H9 (cell line): Measurements from ENCODE around the gene KCND2. TPM values are rescaled to one million over a fixed set of nuclear protein-coding genes. Genes with fewer than 3 reads are reported as not detected.

ENCODE experiments used
- DNase-seq: peaks from one replicate; pipeline ENCODE4 v3.0.0-alpha.2; 2017
- H2AFZ ChIP-seq: one replicate; pipeline ENCODE4 v1.6.1; 2013; ENCODE audit warnings: mild to moderate bottlenecking, low read length, control low read depth, moderate library complexity
- H2AK5ac ChIP-seq: 2 replicates; pipeline ENCODE4 v1.6.1; 2013; ENCODE audit warnings: low read length, control low read depth, mixed read lengths; ENCODE audit not compliant: insufficient read length
- H2BK120ac ChIP-seq: one replicate; pipeline ENCODE4 v1.6.1; 2013; ENCODE audit warnings: low read depth, mild to moderate bottlenecking, low read length, control low read depth, inconsistent platforms; ENCODE audit not compliant: poor library complexity, severe bottlenecking
- H2BK12ac ChIP-seq: 2 replicates; pipeline ENCODE4 v1.6.1; 2013; ENCODE audit warnings: low read length, control low read depth, mixed read lengths, low read depth; ENCODE audit not compliant: insufficient read length
- H2BK15ac ChIP-seq: 2 replicates; pipeline ENCODE4 v1.6.1; 2013; ENCODE audit warnings: low read depth, low read length, control low read depth
- H2BK20ac ChIP-seq: one replicate; pipeline ENCODE4 v1.6.1; 2013; ENCODE audit warnings: low read depth, mild to moderate bottlenecking, low read length, control low read depth, inconsistent platforms; ENCODE audit not compliant: poor library complexity, severe bottlenecking
- H2BK5ac ChIP-seq: 2 replicates; pipeline ENCODE4 v1.6.1; 2013; ENCODE audit warnings: low read length, control low read depth, mixed read lengths; ENCODE audit not compliant: insufficient read length
- H3K14ac ChIP-seq: 2 replicates; pipeline ENCODE4 v1.6.1; 2013; ENCODE audit warnings: low read length, control low read depth; ENCODE audit not compliant: insufficient read depth
- H3K18ac ChIP-seq: 2 replicates; pipeline ENCODE4 v1.6.1; 2013; ENCODE audit warnings: low read depth, mild to moderate bottlenecking, mixed read lengths, low read length, control low read depth; ENCODE audit not compliant: insufficient read length
- H3K23ac ChIP-seq: 2 replicates; pipeline ENCODE4 v1.6.1; 2013; ENCODE audit warnings: low read length, control low read depth, mixed read lengths, low read depth; ENCODE audit not compliant: insufficient read length
- H3K23me2 ChIP-seq: 2 replicates; pipeline ENCODE4 v1.6.1; 2013; ENCODE audit warnings: low read depth, mild to moderate bottlenecking, mixed read lengths, low read length, control low read depth; ENCODE audit not compliant: insufficient read length, poor library complexity, severe bottlenecking
- H3K27ac ChIP-seq: 2 replicates; pipeline ENCODE4 v1.5.1; 2013; ENCODE audit warnings: low read length, control low read depth, mixed read lengths, low read depth; ENCODE audit not compliant: insufficient read length
- H3K27me3 ChIP-seq: 2 replicates; pipeline ENCODE4 v1.6.1; 2013; ENCODE audit warnings: low read length, control low read depth, inconsistent platforms; ENCODE audit not compliant: insufficient read depth
- H3K4ac ChIP-seq: 2 replicates; pipeline ENCODE4 v1.6.1; 2013; ENCODE audit warnings: low read depth, mild to moderate bottlenecking, control low read depth, inconsistent platforms, low read length, moderate library complexity
- H3K4me1 ChIP-seq: 2 replicates; pipeline ENCODE4 v1.6.1; 2013; ENCODE audit warnings: low read length, control low read depth, inconsistent platforms; ENCODE audit not compliant: insufficient read depth
- H3K4me2 ChIP-seq: 2 replicates; pipeline ENCODE4 v1.6.1; 2013; ENCODE audit warnings: low read length, control low read depth, mixed read lengths; ENCODE audit not compliant: insufficient read length, insufficient read depth
- H3K56ac ChIP-seq: 2 replicates; pipeline ENCODE4 v1.6.1; 2013; ENCODE audit warnings: low read depth, mild to moderate bottlenecking, mixed read lengths, low read length, control low read depth; ENCODE audit not compliant: insufficient read length
- H3K79me1 ChIP-seq: 2 replicates; pipeline ENCODE4 v1.6.1; 2013; ENCODE audit warnings: low read depth, mild to moderate bottlenecking, moderate library complexity, low read length, control low read depth, inconsistent platforms; ENCODE audit not compliant: insufficient read depth, poor library complexity, severe bottlenecking
- H3K79me2 ChIP-seq: 2 replicates; pipeline ENCODE4 v1.6.1; 2013; ENCODE audit warnings: low read length, control low read depth, inconsistent platforms; ENCODE audit not compliant: insufficient read depth
- H3K9ac ChIP-seq: 2 replicates; pipeline ENCODE4 v1.6.1; 2013; ENCODE audit warnings: low read length, control low read depth, mixed read lengths; ENCODE audit not compliant: insufficient read length; ENCODE audit errors: extremely low read depth
- H3K9me3 ChIP-seq: one replicate; pipeline ENCODE4 v1.6.1; 2013; ENCODE audit warnings: low read depth, low read length, inconsistent platforms; ENCODE audit not compliant: control insufficient read depth
- H3T11ph ChIP-seq: one replicate; pipeline ENCODE4 v1.6.1; 2013; ENCODE audit warnings: mild to moderate bottlenecking, low read length, control low read depth, inconsistent platforms
- H4K20me1 ChIP-seq: one replicate; pipeline ENCODE4 v1.6.1; 2013; ENCODE audit not compliant: control insufficient read depth, insufficient read length, insufficient read depth
- H4K5ac ChIP-seq: 2 replicates; pipeline ENCODE4 v1.6.1; 2013; ENCODE audit warnings: low read depth, mild to moderate bottlenecking, mixed read lengths, low read length, control low read depth; ENCODE audit not compliant: insufficient read length
- H4K8ac ChIP-seq: replicated peaks from 2 replicates; pipeline ENCODE4 v1.6.1; 2013; ENCODE audit warnings: low read length, control low read depth, mixed read lengths, low read depth; ENCODE audit not compliant: insufficient read length
- H4K91ac ChIP-seq: 2 replicates; pipeline ENCODE4 v1.6.1; 2013; ENCODE audit warnings: low read depth, mild to moderate bottlenecking, moderate library complexity, mixed read lengths, low read length, control low read depth; ENCODE audit not compliant: insufficient read length
- H3K27ac Mint-ChIP-seq, 3 experiments: 2 replicates in 2 of 3; 3 replicates in 1 of 3; pipeline ENCODE4 v1.8.0; 2020 to 2021; ENCODE audit warnings: mixed read lengths in 3 of 3, mild to moderate bottlenecking in 1 of 3, moderate library complexity in 1 of 3
- H3K27me3 Mint-ChIP-seq: 2 replicates; pipeline ENCODE4 v1.8.0; 2021; ENCODE audit warnings: low read depth, mild to moderate bottlenecking, moderate library complexity, mixed read lengths
- H3K36me3 Mint-ChIP-seq, 3 experiments: 2 replicates in 2 of 3; 3 replicates in 1 of 3; pipeline ENCODE4 v1.8.0; 2020 to 2021; ENCODE audit warnings: low read depth in 3 of 3, mixed read lengths in 3 of 3; ENCODE audit not compliant: insufficient read depth in 1 of 3
- H3K4me1 Mint-ChIP-seq, 2 experiments: 2 replicates each; pipeline ENCODE4 v1.8.0; 2020; ENCODE audit warnings: mixed read lengths in 2 of 2
- H3K4me3 Mint-ChIP-seq, 2 experiments: 2 replicates in 1 of 2; 3 replicates in 1 of 2; pipeline ENCODE4 v1.8.0; 2020 to 2021; ENCODE audit warnings: mild to moderate bottlenecking in 2 of 2, mixed read lengths in 2 of 2, moderate library complexity in 1 of 2
- H3K9me3 Mint-ChIP-seq, 2 experiments: 2 replicates in 1 of 2; 3 replicates in 1 of 2; pipeline ENCODE4 v1.8.0; 2020; ENCODE audit warnings: mild to moderate bottlenecking in 2 of 2, mixed read lengths in 2 of 2, moderate library complexity in 1 of 2
- WGBS: extraction: QIAGEN DNeasy Blood & Tissue Kit; methylation state at CpG from one replicate; pipeline ENCODE4 v1.1.7; 2013; ENCODE audit warnings: missing lambda C conversion rate, low lambda C conversion rate, mixed read lengths; ENCODE audit not compliant: insufficient read length; ENCODE audit errors: extremely low coverage; 5-methylcytosine and 5-hydroxymethylcytosine counted together
- total RNA-seq: library from RNA; stranded (reverse); gene quantifications from 2 replicates; pipeline ENCODE4 v1.2.1, GENCODE V29; 2021
- TF ChIP-seq, protein P1 (sequence below): fragments of 200-600 bp; sonication (generic); conservative IDR thresholded peaks from 3 replicates; pipeline ENCODE4 v1.8.0; 2021; ENCODE audit warnings: antibody characterized with exemption, mild to moderate bottlenecking

KCND2 gene
- total RNA-seq, 1 experiment from 2014 or later = 6.4 TPM

DNA sequence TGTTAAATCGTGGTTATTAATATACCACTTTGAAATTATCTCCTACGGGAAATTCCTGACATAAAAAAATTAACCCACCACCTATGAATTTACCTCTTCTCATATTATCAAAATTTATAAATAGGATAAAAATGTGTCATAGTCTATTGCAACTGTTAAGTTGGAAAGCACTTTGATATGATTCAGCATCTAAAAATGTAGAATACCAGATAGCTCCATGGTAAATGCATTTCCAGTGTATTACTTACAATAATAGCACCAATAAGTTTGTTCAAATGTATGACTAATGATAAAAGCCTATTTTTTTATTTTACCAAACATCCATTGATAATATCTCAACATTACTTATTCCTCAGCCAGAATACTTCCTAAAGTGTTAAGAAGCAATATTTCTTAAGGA, 13.6 kb upstream of the KCND2 start:
- no peak for DNase-seq
- Histone ChIP-seq H2AK5ac (no peak overlapping the region), H3K4me1 (0 out of 2 replicates have a peak, but pooled peaks cover 3% of the 10 kb centered on the region), H4K5ac (no peak overlapping the region), H2BK5ac (no peak overlapping the region), H4K20me1 (no peaks in the 10 kb centered on the region), H2BK20ac (no peak overlapping the region), H4K8ac (no peak overlapping the region), H3K23ac (no peak overlapping the region), H3K79me1 (no peaks in the 10 kb centered on the region), H2BK15ac (no peak overlapping the region), H3K14ac (no peak overlapping the region), H3K4me2 (no peak overlapping the region), H3K56ac (no peak overlapping the region), H2BK120ac (no peak overlapping the region), H3K18ac (no peak overlapping the region), H3K4ac (no peak overlapping the region), H2BK12ac (no peak overlapping the region), H3T11ph (no peak overlapping the region), H3K9ac (no peak overlapping the region), H3K27ac (no peak overlapping the region), H3K79me2 (no peaks in the 10 kb centered on the region), H3K23me2 (no peaks in the 10 kb centered on the region), H3K27me3 (no peaks in the 10 kb centered on the region), H3K9me3 (peaks cover 17% of the 10 kb centered on the region), H4K91ac (no peak overlapping the region), H2AFZ (no peak overlapping the region)
- no CpG with 5 or more reads among the region's 2 CpGs for WGBS
- TF ChIP-seq, protein P1, sequence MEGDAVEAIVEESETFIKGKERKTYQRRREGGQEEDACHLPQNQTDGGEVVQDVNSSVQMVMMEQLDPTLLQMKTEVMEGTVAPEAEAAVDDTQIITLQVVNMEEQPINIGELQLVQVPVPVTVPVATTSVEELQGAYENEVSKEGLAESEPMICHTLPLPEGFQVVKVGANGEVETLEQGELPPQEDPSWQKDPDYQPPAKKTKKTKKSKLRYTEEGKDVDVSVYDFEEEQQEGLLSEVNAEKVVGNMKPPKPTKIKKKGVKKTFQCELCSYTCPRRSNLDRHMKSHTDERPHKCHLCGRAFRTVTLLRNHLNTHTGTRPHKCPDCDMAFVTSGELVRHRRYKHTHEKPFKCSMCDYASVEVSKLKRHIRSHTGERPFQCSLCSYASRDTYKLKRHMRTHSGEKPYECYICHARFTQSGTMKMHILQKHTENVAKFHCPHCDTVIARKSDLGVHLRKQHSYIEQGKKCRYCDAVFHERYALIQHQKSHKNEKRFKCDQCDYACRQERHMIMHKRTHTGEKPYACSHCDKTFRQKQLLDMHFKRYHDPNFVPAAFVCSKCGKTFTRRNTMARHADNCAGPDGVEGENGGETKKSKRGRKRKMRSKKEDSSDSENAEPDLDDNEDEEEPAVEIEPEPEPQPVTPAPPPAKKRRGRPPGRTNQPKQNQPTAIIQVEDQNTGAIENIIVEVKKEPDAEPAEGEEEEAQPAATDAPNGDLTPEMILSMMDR = no peak
- Mint-ChIP-seq H3K27ac (no peak overlapping the region), H3K4me1 (peaks cover 14 to 20% of the 10 kb centered on the region in 2 experiments), H3K36me3 (peaks cover 29 to 39% (median 31%) of the 10 kb centered on the region in 3 experiments), H3K27me3 (no peaks in the 10 kb centered on the region), H3K9me3 (peaks cover 32 to 35% of the 10 kb centered on the region in 2 experiments), H3K4me3 (no peak overlapping the region)
